Karpas-422 (cell line): ENCODE results near the gene MAPK4. TPM values are rescaled to one million over a fixed set of nuclear protein-coding genes. Genes with fewer than 3 reads are reported as not detected.
"Not testable (repeated sequence)": the region's sequence is repeated elsewhere in the genome, so short reads cannot be mapped to it uniquely, and the experiment has no call there.

Experiments used
- DNase-seq: peaks from one replicate; pipeline ENCODE4 v3.0.0-alpha.2; 2015
- H2AFZ ChIP-seq: fragments of 200-600 bp; sonication (generic); 2 replicates; pipeline ENCODE4 v1.6.1; 2014; ENCODE audit warnings: antibody characterized with exemption, low read length, mixed read lengths
- H3K27ac ChIP-seq: fragments of 200-600 bp; sonication (generic); 2 replicates; pipeline ENCODE4 v1.5.1; 2014; ENCODE audit warnings: mild to moderate bottlenecking, low read length, moderate library complexity
- H3K27me3 ChIP-seq: fragments of 200-600 bp; sonication (generic); 2 replicates; pipeline ENCODE4 v1.6.1; 2014; ENCODE audit warnings: low read length, mixed read lengths
- H3K36me3 ChIP-seq: fragments of 200-600 bp; sonication (generic); 2 replicates; pipeline ENCODE4 v1.6.1; 2014; ENCODE audit warnings: low read length, mixed read lengths; ENCODE audit not compliant: insufficient read depth
- H3K4me1 ChIP-seq: fragments of 200-600 bp; sonication (generic); 2 replicates; pipeline ENCODE4 v1.6.1; 2014; ENCODE audit warnings: mild to moderate bottlenecking, low read length, mixed read lengths
- H3K4me2 ChIP-seq: fragments of 200-600 bp; sonication (generic); 2 replicates; pipeline ENCODE4 v1.6.1; 2014; ENCODE audit warnings: low read length, low read depth, mild to moderate bottlenecking; ENCODE audit not compliant: poor library complexity, severe bottlenecking
- H3K4me3 ChIP-seq: fragments of 200-600 bp; sonication (generic); 2 replicates; pipeline ENCODE4 v1.5.1; 2014; ENCODE audit warnings: mild to moderate bottlenecking, antibody characterized with exemption, low read length, mixed read lengths
- H3K79me2 ChIP-seq: fragments of 200-600 bp; sonication (generic); 2 replicates; pipeline ENCODE4 v1.6.1; 2014; ENCODE audit warnings: mild to moderate bottlenecking, low read length, mixed read lengths
- H3K9ac ChIP-seq: fragments of 200-600 bp; sonication (generic); 2 replicates; pipeline ENCODE4 v1.6.0; 2014; ENCODE audit warnings: low read length
- H3K9me2 ChIP-seq: fragments of 200-600 bp; sonication (generic), shearing (Covaris generic); replicated peaks from 2 replicates; pipeline ENCODE4 v1.6.0; 2014; ENCODE audit warnings: mild to moderate bottlenecking, low read length, moderate library complexity; ENCODE audit not compliant: insufficient read depth
- H3K9me3 ChIP-seq: fragments of 300-700, 200-600 bp; sonication (generic); 2 replicates; pipeline ENCODE4 v1.6.1; 2014; ENCODE audit warnings: low read length, mixed read lengths
- H4K20me1 ChIP-seq: fragments of 200-600 bp; sonication (generic); 2 replicates; pipeline ENCODE4 v1.6.1; 2014; ENCODE audit warnings: mild to moderate bottlenecking, antibody characterized with exemption, low read length, low read depth; ENCODE audit not compliant: insufficient read depth
- total RNA-seq: library from RNA; depleted of rRNA; stranded (reverse); fragments of >200 nt; shearing (Covaris generic); gene quantifications from 2 replicates; pipeline ENCODE4 v1.2.3, GENCODE V29; 2014; ENCODE audit warnings: low replicate concordance; rRNA removed

The MAPK4 gene
- total RNA-seq, 1 experiment from 2014 or later = not detected

- Histone ChIP-seq H3K79me2 (no peaks in the 10 kb centered on the region), H3K9ac (no peak overlapping the region), H3K4me3 (no peak overlapping the region), H3K36me3 (no peaks in the 10 kb centered on the region), H3K9me3 (no peaks in the 10 kb centered on the region), H3K4me1 (no peaks in the 10 kb centered on the region), H3K27me3 (no peaks in the 10 kb centered on the region), H2AFZ (no peak overlapping the region), H3K27ac (no peak overlapping the region), H3K4me2 (no peak overlapping the region), H4K20me1 (no peaks in the 10 kb centered on the region), H3K9me2 (no peaks in the 10 kb centered on the region)
- no peak for DNase-seq
Observed at GRCh38 chr18:50757358-50757757, 197.5 kb downstream of the MAPK4 start.

GRCh38 chr18:50769463-50769862, 209.6 kb downstream of the MAPK4 start:
- Histone ChIP-seq H3K79me2 (no peaks in the 10 kb centered on the region), H3K9ac (no peak overlapping the region), H3K27me3 (no peaks in the 10 kb centered on the region), H3K4me2 (no peak overlapping the region), H2AFZ (no peak overlapping the region), H3K36me3 (no peaks in the 10 kb centered on the region), H3K9me2 (no peaks in the 10 kb centered on the region), H3K4me3 (no peak overlapping the region), H3K27ac (no peak overlapping the region), H4K20me1 (no peaks in the 10 kb centered on the region), H3K9me3 (peaks cover 7% of the 10 kb centered on the region; the same call in 1 of the 2 replicates), H3K4me1 (no peaks in the 10 kb centered on the region)
- no peak for DNase-seq

DNA sequence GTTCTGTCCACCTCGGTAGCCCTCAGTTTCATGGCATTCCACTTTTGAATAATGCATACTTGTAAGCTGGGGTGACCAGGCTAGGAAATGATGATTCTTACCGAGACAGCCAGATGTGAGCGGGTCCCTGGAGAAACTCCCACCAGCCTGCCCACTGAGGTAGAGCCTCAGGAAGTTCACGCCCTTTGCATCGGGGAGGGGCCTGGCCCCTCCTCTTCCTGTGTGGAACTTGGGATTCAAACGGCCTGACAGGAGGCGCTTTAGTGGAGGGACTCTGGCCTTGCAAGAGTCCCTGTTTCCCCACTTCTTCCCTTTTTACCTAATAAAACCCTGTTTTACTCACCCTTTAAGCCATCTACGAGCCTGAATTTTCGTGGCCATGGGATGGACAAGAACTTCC, 215.3 kb downstream of the MAPK4 start:
- Histone ChIP-seq H3K4me1 (peaks cover 5% of the 10 kb centered on the region; the same call in 1 of the 2 replicates), H3K4me2 (peak overlapping the region; percentile 54), H3K36me3 (no peaks in the 10 kb centered on the region), H3K27me3 (no peaks in the 10 kb centered on the region), H4K20me1 (no peaks in the 10 kb centered on the region), H3K4me3 (peak overlapping the region; percentile 50), H3K27ac (no peak overlapping the region), H3K79me2 (no peaks in the 10 kb centered on the region), H3K9ac (peak overlapping the region; percentile 42), H3K9me2 (no peaks in the 10 kb centered on the region), H2AFZ (peak overlapping the region; percentile 70), H3K9me3 (no peaks in the 10 kb centered on the region)
- peak; percentile 50 for DNase-seq

DNA sequence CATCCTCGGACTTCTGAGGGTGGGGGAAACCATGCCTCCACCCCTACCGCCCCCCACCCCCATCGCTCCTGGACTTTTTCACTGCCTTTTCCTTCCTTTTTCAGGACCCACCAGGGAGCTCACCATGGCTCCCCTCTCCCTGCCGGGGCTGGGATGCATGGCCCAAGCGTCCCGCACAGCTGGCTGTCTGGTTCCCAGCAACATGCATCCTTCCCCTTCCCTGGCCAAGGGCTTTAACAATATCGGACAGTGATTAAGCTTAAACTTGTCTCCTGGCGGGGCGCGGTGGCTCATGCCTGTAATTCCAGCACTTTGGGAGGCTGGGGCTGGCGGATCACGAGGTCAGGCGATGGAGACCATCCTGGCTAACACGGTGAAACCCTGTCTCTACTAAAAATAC, 215.8 kb downstream of the MAPK4 start:
- no peaks in the 10 kb centered on the region for H3K79me2 ChIP-seq
- H3K9ac ChIP-seq = no peak overlapping the region
- peaks cover 5% of the 10 kb centered on the region; the same call in 1 of the 2 replicates for H3K4me1 ChIP-seq
- peak overlapping the region; percentile 50; the same call in 1 of the 2 replicates for H3K4me3 ChIP-seq
- H2AFZ ChIP-seq = no peak overlapping the region
- no peaks in the 10 kb centered on the region for H3K36me3 ChIP-seq
- no peaks in the 10 kb centered on the region for H3K27me3 ChIP-seq
- H3K9me2 ChIP-seq = no peaks in the 10 kb centered on the region
- no peaks in the 10 kb centered on the region for H4K20me1 ChIP-seq
- H3K4me2 ChIP-seq = no peak overlapping the region
- H3K27ac ChIP-seq = no peak overlapping the region
- H3K9me3 ChIP-seq = no peaks in the 10 kb centered on the region
- no peak for DNase-seq

DNA sequence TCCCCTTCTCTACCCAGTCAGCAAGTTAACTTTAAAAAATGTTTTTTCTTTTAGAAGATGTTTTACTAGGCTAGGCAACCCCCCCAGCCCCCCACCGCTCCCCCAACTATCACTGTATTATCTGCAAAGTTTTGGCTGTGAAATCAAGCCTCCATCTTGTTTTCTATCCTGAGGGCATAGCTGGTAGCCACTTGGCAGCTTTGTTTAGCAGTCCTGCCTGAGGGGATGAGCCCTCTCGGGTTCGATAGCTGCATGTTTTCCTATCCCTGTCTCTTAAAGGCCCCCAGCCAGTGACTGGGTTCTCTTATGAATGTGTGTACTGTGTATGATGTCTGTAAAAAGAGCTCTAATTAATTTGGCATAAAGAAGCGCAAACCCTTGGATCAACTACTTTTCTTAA, 216.5 kb downstream of the MAPK4 start:
- Histone ChIP-seq H3K9me3 (no peaks in the 10 kb centered on the region), H3K9me2 (no peaks in the 10 kb centered on the region), H3K27me3 (no peaks in the 10 kb centered on the region), H3K4me3 (no peak overlapping the region), H3K27ac (no peak overlapping the region), H3K4me2 (no peak overlapping the region), H2AFZ (no peak overlapping the region), H3K36me3 (no peaks in the 10 kb centered on the region), H4K20me1 (no peaks in the 10 kb centered on the region), H3K9ac (no peak overlapping the region), H3K79me2 (no peaks in the 10 kb centered on the region), H3K4me1 (peaks cover 5% of the 10 kb centered on the region; the same call in 1 of the 2 replicates)
- no peak for DNase-seq

GRCh38 chr18:50779021-50779420, 219.1 kb downstream of the MAPK4 start:
- H3K27me3 ChIP-seq, DNase-seq, H3K27ac ChIP-seq, H3K4me1 ChIP-seq, H3K9me3 ChIP-seq, H3K36me3 ChIP-seq, H3K9ac ChIP-seq, H3K4me2 ChIP-seq, H4K20me1 ChIP-seq, H3K79me2 ChIP-seq, H3K4me3 ChIP-seq, H2AFZ ChIP-seq, H3K9me2 ChIP-seq: not testable (repeated sequence)

Other genes with a start within 250 kb of the MAPK4 start
- 20.3 and 28.8 TPM in 2 replicates for gene SKA1, start 185.0 kb upstream of the MAPK4 start, total RNA-seq